RCC 7860 (cell line): ENCODE results near the gene SPDYE11.
"Not testable (repeated sequence)": the region's sequence is repeated elsewhere in the genome, so short reads cannot be mapped to it uniquely, and the experiment has no call there.

Experiments
- DNase-seq: peaks from one replicate; pipeline ENCODE4 v3.0.0-alpha.2; 2015; ENCODE audit warnings: low spot score
- FAIRE-seq: peaks from 2 replicates; lab custom pipeline; 2012; peaks lifted over from hg19 to GRCh38; lab: Jason Lieb, UNC

SPDYE11 gene, protein sequence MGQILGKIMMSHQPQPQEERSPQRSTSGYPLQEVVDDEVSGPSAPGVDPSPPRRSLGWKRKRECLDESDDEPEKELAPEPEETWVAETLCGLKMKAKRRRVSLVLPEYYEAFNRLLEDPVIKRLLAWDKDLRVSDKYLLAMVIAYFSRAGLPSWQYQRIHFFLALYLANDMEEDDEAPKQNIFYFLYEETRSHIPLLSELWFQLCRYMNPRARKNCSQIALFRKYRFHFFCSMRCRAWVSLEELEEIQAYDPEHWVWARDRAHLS

GRCh38 chr7:73057811-73058210 lies at the start of gene SPDYE11:
SPDYE11 (minus strand) TSS chr7:73057911; CDS start chr7:73056111, 1,800 bp downstream.
- DNase-seq, FAIRE-seq: not testable (repeated sequence)

- DNase-seq, FAIRE-seq: not testable (repeated sequence)
Measured at GRCh38 chr7:73085938-73086337, 28.2 kb upstream of the SPDYE11 start, which contains the start of gene SPDYE9. SPDYE9 (minus strand) TSS chr7:73086038; CDS start chr7:73084238, 1,800 bp downstream.

GRCh38 chr7:73029666-73030065 lies 28.0 kb downstream of the SPDYE11 start, which contains the start of gene SPDYE8:
SPDYE8 (minus strand) TSS chr7:73029766; CDS start chr7:73027966, 1,800 bp downstream.
- not testable (repeated sequence) for FAIRE-seq

GRCh38 chr7:73006491-73006890 lies 51.2 kb downstream of the SPDYE11 start:
- peak; percentile 1 for DNase-seq
- FAIRE-seq: not testable (repeated sequence)

More at GRCh38 chr7:73029666-73030065, 28.0 kb downstream of the SPDYE11 start, which contains the start of gene SPDYE8:
- not testable (repeated sequence) for DNase-seq

DNA sequence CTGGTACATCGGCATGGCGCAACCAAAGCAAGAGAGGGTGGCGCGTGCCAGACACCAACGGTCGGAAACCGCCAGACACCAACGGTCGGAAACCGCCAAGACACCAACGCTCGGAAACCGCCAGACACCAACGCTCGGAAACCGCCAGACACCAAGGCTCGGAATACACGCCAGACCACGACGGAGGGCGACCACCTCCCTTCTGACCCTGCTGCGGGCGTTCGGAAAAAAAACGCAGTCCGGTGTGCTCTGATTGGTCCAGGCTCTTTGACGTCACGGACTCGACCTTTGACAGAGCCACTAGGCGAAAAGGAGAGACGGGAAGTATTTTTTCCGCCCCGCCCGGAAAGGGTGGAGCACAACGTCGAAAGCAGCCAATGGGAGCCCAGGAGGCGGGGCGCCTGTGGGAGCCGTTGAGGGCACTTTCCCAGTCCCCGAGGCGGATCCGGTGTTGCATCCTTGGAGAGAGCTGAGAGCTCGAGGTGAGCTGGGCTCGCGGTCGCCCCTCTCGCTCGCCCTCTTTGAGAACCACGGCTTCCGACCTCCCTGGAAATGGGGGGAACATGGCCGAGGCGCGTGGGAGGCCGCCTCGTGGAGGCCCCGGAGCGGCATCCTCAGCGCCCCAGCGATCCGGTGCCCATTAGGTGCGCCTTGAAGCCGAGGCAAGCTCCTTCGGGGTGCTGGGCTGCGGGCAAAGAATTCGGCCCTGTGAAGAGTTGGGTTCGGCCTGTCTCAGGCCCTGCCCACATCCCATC lies 51.8 kb downstream of the SPDYE11 start:
- FAIRE-seq (peak; percentile 95), DNase-seq (peak; percentile 86)

DNA sequence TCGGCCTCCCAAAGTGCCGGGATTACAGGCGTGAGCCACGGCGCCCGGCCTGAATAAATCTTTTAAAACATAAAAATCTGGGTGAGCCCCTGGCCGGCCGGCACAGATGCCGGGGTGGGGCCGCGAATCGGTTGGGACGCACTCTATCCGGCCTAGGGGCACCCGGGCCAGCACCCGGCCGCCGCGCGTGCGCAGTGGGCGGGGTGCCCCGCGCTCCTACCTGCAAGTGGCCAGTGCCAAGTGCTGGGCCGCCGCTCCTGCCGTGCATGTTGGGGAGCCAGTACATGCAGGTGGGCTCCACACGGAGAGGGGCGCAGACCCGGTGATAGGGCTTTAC lies 52.4 kb downstream of the SPDYE11 start:
- DNase-seq, FAIRE-seq: not testable (repeated sequence)

- DNase-seq, FAIRE-seq: not testable (repeated sequence)
Measured at GRCh38 chr7:72997887-72998468, 59.7 kb downstream of the SPDYE11 start.
